NCI-H2029 treated with DMSO at 0.1 percent for 48 hours (cell line): Measurements from ENCODE around the gene PTGDR2.

Experiments used
- DNase-seq: peaks from one replicate; lab custom pipeline; 2025; lab: John Stamatoyannopoulos, UW

The PTGDR2 gene

GRCh38 chr11:60809691-60810090 lies 46.1 kb downstream of the PTGDR2 start:
- no peak for DNase-seq

- no peak for DNase-seq
Observed at GRCh38 chr11:60809249-60809648, 46.5 kb downstream of the PTGDR2 start.

GRCh38 chr11:60803273-60803936 lies 52.3 kb downstream of the PTGDR2 start:
- no peak for DNase-seq

- DNase-seq, result no peak
Observed at GRCh38 chr11:60801194-60801593, 54.6 kb downstream of the PTGDR2 start.
